ENCODE measurements around the gene SALL4.

Gene SALL4

DNA sequence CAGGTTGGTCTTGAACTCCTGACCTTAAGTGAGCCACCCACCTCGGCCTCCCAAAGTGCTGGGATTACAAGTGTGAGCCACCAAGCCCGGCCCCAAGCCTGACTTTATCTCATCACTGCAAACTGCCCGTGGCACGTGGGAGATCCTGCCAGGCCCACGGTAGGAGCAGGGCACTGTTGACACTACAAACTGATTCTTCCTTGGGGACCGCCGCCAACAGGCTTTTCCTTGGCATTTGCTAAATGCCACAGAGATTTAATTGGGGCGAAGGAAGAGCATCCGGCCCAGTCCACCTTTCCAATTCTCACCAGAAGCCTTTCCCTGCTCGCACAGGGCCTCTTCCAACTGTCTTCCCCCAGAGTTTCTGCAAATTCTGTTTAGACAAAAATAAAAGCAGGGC is 45.1 kb downstream of the SALL4 start:
- TF ChIP-seq TAF1 (IDR thresholded peaks at IDR 0.05; ENCODE audit: borderline replicate concordance, insufficient read depth, low read length) (no peak), POLR2AphosphoS5 (IDR thresholded peaks at IDR 0.05; ENCODE audit: low read depth, low read length) (no peak), SIN3A (IDR thresholded peaks at IDR 0.05; ENCODE audit: borderline replicate concordance, insufficient read depth, low read length) (no peak), FOXP2 (optimal IDR thresholded peaks at IDR 0.05; ENCODE audit: borderline replicate concordance, extremely low read depth, extremely low read length, insufficient read depth) (no peak)
- TF ChIP-seq, protein P1, sequence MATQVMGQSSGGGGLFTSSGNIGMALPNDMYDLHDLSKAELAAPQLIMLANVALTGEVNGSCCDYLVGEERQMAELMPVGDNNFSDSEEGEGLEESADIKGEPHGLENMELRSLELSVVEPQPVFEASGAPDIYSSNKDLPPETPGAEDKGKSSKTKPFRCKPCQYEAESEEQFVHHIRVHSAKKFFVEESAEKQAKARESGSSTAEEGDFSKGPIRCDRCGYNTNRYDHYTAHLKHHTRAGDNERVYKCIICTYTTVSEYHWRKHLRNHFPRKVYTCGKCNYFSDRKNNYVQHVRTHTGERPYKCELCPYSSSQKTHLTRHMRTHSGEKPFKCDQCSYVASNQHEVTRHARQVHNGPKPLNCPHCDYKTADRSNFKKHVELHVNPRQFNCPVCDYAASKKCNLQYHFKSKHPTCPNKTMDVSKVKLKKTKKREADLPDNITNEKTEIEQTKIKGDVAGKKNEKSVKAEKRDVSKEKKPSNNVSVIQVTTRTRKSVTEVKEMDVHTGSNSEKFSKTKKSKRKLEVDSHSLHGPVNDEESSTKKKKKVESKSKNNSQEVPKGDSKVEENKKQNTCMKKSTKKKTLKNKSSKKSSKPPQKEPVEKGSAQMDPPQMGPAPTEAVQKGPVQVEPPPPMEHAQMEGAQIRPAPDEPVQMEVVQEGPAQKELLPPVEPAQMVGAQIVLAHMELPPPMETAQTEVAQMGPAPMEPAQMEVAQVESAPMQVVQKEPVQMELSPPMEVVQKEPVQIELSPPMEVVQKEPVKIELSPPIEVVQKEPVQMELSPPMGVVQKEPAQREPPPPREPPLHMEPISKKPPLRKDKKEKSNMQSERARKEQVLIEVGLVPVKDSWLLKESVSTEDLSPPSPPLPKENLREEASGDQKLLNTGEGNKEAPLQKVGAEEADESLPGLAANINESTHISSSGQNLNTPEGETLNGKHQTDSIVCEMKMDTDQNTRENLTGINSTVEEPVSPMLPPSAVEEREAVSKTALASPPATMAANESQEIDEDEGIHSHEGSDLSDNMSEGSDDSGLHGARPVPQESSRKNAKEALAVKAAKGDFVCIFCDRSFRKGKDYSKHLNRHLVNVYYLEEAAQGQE (IDR thresholded peaks at IDR 0.05; ENCODE audit: insufficient read depth in 1 of 2, low read depth in 2 of 2, low read length in 2 of 2), result no peak

DNA sequence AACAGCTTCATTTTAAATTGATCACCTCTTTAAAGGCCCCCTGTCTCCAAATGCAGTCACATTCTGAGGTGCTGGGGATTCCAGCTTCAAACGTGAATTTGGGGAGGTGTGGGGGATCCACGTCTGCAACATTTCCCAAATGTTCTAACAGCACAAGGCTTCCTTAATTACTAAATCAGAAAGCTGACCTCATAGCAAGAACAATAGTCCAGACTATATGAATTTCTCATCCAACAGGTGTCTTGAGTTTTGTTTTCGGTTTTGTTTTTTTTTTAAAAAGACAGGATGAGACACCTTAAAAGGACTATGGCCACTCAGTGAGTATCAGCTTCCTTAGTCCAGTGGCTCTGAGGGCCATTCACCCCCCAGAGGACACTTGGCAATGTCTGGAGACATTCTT is 45.7 kb downstream of the SALL4 start:
- TF ChIP-seq, protein P1 (IDR thresholded peaks at IDR 0.05; ENCODE audit: insufficient read depth in 1 of 2, low read depth in 2 of 2, low read length in 2 of 2), result no peak
- TF ChIP-seq SIN3A (IDR thresholded peaks at IDR 0.05; ENCODE audit: borderline replicate concordance, insufficient read depth, low read length), result no peak
- no peak for TF ChIP-seq TAF1 (IDR thresholded peaks at IDR 0.05; ENCODE audit: borderline replicate concordance, insufficient read depth, low read length)
- no peak for TF ChIP-seq FOXP2 (optimal IDR thresholded peaks at IDR 0.05; ENCODE audit: borderline replicate concordance, extremely low read depth, extremely low read length, insufficient read depth)
- TF ChIP-seq POLR2AphosphoS5 (IDR thresholded peaks at IDR 0.05; ENCODE audit: low read depth, low read length), result no peak

DNA sequence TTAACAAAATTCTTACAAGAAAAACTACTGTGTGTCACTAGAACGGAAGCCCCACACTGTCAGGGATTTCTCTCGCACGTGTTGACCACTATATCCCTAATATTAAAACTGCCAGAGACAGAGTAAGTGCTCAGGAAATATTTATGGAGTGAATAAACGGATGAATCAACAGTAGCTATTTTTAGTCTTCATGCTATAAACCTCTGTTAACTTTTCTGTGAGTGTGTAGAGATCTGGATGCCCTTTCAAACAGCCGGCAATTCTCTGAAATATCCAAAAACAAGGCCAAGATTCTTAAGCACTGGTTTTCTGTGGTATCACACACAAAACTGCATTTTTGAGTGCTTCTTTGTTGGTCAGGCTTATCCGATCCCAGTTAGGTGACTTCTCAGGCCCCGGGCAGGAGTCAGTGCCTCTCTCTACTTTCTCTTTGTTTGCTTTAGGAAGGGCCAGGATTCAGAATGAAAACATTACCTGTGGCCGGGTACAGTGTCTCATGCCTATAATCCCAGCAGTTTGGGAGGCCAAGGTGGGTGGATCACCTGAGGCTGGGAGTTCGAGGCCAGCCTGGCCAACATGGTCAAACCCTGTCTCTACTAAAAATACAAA is 49.9 kb downstream of the SALL4 start:
- TF ChIP-seq TAF1 (IDR thresholded peaks at IDR 0.05; ENCODE audit: borderline replicate concordance, insufficient read depth, low read length) (no peak), SIN3A (IDR thresholded peaks at IDR 0.05; ENCODE audit: borderline replicate concordance, insufficient read depth, low read length) (no peak)

DNA sequence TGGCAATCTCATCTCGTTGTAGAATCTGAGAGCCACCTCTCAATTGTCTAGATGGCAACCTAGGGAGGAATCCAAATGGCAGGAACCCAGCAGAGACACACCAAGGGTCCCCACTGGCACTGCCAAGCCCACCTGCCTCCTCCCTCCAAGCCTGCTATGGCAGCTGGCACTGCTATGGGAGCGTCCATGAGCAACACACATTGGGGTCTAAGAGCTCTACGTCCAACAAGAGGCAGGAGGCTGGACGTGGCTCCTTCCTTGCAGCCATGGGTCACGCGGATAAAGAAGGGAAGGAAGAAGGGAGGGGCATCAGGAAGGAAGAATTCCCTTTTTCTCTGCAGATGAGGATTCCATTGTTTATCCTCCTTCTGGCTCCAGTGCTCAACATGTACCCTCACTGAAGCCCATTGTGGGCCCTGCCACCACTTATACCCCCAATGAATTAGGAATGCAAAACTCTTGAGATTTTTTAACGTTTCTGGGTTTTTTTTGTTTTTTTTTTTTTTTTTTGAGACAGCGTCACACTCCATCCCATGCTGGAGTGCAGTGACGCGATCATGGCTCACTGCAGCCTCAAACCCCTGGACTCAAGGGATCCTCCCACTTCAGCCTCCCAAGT is 51.4 kb downstream of the SALL4 start:
- TF ChIP-seq POLR2AphosphoS5 (IDR thresholded peaks at IDR 0.05; ENCODE audit: low read depth, low read length), result no peak
- TF ChIP-seq SIN3A (IDR thresholded peaks at IDR 0.05; ENCODE audit: borderline replicate concordance, insufficient read depth, low read length), result no peak
- TF ChIP-seq, protein P1 (IDR thresholded peaks at IDR 0.05; ENCODE audit: insufficient read depth in 1 of 2, low read depth in 2 of 2, low read length in 2 of 2), result no peak
- no peak for TF ChIP-seq FOXP2 (optimal IDR thresholded peaks at IDR 0.05; ENCODE audit: borderline replicate concordance, extremely low read depth, extremely low read length, insufficient read depth)
- TF ChIP-seq TAF1 (IDR thresholded peaks at IDR 0.05; ENCODE audit: borderline replicate concordance, insufficient read depth, low read length), result no peak

DNA sequence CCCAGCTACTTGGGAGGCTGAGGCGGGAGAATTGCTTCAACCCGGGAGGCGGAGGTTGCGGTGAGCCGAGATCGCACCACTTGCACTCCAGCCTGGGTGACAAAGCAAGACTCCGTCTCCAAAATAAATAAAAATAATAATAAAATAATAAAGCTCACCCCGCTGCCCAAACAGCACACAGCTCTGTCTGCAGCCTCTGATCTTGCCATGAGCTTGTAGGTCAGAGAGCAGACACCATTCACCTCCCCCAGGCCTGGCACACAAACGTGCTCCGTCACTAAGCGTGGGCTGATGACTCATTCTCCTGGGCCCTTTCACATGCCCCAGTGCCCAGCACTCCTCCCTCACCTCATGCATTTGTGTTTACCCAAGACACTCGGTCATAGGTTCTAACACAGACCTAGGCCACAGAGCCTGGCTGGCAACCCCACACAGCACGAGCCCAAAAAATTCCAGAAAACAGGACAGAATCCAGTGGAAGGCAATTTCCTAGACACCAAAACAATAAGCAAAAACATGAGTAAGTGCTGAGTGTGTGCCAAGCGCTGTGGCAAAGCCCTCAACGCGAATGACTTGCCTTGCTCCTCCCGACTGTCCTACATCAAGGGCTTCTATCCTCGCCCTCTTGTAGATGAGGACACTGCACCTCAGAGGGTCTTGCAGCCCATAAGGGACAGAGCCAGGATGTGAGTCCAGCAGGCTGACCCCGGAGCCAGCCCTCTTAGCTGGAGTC is 52.1 kb downstream of the SALL4 start:
- TF ChIP-seq SIN3A (IDR thresholded peaks at IDR 0.05; ENCODE audit: borderline replicate concordance, insufficient read depth, low read length), result no peak
- TF ChIP-seq, protein P1 (IDR thresholded peaks at IDR 0.05; ENCODE audit: insufficient read depth in 1 of 2, low read depth in 2 of 2, low read length in 2 of 2), result no peak
- no peak for TF ChIP-seq FOXP2 (optimal IDR thresholded peaks at IDR 0.05; ENCODE audit: borderline replicate concordance, extremely low read depth, extremely low read length, insufficient read depth)
- TF ChIP-seq POLR2AphosphoS5 (IDR thresholded peaks at IDR 0.05; ENCODE audit: low read depth, low read length), result no peak
- TF ChIP-seq TAF1 (IDR thresholded peaks at IDR 0.05; ENCODE audit: borderline replicate concordance, insufficient read depth, low read length), result no peak
